Stimulated activated CD8-positive, alpha-beta memory T cell treated with anti-CD3 and anti-CD28 coated beads, Interleukin-7, amount 100 ng/mL, for 24 hours (primary cell): ENCODE data around the gene NRXN3.

Experiments
- DNase-seq: peaks from one replicate; pipeline ENCODE4 v3.0.0-alpha.2; 2020; ENCODE audit warnings: low read depth

Gene NRXN3

DNA sequence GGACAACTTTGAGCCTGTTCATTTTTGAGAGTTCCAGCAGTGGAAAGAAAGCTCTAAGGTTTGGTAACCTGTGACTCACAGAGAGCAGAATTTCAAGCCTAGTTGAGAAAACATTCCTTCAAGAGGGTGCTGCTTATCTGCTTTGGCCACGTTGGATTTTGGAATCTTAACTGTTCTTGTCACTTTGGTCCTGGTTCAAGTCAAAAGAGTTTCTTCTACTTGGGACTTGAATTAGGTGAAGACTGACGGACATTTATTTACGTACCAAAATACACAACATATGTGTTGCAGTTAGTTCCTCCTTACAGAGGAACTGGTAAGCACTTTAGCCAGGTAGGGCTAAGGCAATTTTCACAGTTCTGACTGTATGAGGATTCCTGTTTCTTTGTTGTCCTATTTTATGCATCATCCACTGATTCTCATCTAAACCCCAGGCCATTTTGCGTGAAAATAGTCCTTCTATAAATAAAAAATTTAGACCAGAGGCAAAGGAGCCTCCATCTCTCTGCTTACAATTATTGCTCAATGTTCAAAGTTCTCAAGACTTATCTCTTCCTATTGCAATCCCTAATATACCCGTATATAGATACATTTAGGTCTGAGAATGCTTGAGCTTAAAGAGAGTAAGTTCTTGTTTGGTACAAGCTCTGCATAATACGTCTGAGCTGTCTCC lies 1460.3 kb downstream of the NRXN3 start:
- DNase-seq, result no peak

DNA sequence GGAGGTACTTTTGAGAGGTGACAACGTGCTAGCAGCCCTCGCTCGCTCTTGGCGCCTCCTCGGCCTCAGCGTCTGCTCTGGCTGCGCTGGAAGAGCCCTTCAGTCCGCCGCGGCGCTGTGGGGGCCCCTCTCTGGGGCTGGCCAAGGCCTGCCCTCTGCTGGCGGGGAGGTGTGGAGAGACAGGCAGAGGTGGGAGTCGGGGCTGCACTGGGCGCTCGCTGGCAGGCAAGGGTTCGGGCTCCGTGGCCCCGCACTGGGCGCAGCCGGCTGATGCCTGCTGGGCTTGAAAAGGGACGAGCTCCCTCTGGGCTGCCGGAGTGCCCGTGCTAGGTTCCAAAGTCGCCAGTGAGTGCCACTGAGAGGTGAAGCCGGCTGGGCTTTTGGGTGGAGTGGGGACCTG lies 1461.1 kb downstream of the NRXN3 start:
- no peak for DNase-seq

DNA sequence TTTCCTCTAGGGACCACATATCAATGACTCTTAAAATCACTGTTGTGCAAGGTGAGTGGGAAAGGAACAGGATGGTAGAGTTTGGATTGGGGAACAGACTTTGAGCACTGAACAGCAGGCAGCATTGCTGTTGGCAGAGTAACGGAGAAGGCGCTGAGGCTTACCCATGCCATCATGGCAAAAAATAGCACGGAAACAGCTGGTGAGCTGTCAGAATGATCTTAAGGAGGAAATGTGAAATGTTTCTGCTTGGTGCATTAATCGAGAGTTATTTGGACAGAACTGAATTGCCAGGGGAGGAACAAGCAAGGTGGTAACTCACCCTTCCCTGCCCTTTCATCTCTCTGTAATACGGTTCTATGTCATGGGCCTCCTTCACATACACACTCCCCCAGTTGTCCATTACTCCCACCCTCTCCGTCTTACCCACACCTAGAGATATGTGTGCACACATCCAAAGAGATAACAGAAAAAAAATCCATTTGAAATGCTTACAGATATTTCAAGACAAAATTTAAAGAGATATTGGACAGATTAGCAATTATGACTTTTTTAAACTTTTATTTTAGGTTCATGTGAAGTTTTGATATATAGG lies 1468.6 kb downstream of the NRXN3 start:
- no peak for DNase-seq

DNA sequence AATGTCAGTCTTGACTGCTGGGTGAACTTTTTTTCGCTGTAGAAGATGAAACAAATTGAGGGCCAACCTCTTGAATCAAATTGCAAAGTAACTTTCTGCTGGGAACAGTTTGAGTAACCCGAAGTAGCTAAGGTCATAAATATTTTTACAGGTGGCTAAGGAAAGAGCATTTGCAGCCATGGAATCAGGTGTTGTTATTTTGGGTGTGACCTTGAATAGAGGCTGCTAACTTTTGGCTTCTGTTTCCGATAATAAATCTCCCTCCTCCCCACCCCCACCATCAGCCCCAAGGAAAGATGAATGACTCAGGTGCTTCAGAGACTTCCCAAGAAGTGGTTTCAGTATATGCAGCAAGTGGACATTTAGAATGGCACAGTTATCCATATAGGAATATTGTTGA lies 1469.4 kb downstream of the NRXN3 start:
- DNase-seq, result no peak

DNA sequence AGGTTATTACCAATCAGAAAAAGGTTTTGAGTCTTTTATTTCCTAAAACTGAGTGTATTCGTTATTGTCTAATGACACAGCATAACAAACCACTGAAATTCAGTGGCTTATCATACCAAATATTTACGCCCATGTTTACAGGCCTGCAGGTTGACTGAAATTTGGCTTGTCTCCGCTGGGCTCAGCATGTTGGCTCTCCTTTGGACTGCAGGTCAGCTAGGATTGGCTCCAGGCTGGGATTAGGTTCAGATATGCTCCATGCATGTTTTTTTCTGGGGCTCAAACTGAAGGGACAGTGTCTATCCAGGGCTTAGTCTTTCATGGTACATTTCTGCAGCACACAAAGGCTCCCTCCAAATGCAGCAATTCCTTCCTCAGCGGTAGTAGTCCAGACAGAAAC lies 1471.2 kb downstream of the NRXN3 start:
- DNase-seq, result no peak

DNA sequence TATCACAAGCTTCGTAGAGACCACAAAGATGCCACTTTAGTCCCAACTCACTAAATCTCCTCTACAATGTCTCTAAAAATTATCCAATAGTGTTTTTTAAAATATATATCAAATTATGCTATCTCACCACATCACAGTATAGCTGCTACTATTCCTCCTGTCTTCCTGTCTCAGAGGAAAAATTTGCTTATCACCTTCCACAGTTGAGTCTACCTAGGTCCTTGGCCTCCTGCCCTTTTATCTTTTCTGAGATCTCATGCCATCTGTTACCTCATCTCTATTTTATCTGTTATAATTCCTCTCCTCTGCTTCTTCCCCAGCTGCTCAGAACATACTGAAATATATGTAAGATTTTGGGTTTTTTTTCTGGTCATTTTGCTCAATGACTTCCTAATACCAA lies 1473.0 kb downstream of the NRXN3 start:
- no peak for DNase-seq

DNA sequence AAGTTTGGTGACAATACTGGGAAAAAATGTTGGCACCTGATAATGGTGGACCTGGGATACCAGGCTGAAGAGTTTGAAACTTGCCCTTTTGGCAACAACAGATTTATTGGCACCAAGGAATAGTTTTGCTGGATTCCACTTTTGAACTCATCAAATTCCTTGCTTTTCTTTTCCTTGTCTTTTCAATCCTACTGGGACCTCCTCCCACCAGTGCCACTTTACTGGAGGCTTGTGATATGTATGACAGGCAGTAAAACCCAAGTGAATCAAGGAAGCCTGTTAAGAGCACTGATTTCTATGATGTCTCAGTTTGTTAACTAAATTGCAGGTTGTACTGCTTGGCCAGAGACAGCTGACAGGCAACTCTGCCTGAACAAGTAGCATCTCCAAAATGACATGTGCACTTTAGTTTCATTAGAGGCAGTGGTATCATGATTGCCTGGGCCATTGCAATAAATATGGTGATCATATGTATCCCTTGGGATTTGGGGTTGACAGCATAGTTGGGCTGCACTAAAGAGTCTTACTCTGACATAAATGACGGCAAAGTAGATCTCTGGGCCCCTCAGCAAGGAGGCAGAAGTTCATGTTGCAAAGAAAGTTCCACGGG lies 1475.7 kb downstream of the NRXN3 start:
- DNase-seq, result no peak

DNA sequence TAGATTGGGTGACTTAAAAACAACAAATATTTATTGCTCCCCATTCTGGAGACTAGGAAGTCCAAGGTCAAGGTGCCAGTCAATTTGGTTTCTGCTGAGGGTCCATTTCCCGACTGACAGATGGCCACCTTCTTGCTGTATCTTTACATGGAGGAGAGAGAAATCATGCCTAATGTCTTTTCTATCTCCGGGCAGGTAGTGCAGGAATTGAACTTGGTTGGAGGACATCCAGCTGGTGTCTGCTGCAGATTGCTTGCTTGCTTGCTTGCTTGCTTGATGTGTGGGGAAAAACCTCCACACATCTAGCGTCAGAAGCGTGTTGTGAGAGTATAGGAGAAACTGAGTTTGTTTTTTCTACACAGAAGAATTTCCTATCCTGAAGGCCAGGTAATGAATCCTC lies 1479.7 kb downstream of the NRXN3 start:
- DNase-seq, result no peak

DNA sequence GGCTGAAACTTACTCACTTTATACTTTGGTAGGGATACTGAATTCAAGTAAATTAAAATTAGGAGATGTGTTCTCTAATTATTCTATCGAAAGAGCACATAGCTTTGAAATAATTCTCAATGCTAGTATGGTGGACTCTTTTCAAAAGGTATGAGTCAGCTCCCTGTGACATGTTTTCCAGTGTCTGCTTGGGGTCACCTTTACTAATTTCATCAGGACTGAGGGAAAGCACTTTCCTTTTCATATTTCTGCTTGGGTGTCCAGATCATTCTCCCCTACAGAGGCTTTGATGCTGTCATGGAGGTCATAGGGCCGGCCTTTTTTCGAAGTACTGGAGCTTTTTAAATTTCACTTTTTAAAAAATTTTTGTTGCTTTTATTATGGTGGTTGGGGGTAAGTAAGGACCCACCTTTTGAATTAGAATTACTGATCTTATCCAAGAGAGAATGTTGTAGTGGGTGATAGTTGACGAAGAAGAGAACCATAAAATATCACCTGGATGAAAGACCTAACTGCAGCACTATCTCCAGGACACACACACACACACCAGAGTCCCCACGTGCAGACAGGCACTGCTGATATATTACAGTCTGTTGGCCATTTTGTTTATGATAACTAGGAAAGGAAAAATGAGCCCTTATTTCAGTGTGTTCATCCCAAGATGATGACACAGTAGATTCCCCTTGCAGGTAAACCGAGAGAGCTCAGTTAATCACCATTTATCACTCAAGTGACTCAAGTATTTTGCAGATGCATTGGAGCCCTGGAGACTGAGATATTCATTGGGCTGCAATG lies 1482.5 kb downstream of the NRXN3 start:
- DNase-seq, result no peak

DNA sequence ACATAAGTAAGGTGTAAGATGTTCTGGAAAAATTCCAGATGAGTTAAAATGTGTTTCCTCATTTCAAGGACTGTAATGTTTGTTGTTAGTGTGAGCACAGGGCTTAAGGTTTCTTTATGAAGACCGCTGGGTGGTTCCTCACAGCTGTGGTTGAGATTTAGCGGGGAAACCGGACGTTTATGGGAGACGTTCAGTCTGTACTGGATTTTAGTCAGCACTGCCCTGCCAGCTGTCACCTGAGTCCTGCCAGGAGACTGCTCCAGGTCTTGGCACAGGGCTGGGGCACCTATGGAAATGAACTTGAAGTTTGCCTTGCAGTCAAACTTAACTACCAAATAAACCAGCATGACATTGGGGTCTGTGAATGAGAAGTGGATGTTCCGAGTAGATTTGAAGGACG lies 1485.9 kb downstream of the NRXN3 start:
- DNase-seq, result no peak

DNA sequence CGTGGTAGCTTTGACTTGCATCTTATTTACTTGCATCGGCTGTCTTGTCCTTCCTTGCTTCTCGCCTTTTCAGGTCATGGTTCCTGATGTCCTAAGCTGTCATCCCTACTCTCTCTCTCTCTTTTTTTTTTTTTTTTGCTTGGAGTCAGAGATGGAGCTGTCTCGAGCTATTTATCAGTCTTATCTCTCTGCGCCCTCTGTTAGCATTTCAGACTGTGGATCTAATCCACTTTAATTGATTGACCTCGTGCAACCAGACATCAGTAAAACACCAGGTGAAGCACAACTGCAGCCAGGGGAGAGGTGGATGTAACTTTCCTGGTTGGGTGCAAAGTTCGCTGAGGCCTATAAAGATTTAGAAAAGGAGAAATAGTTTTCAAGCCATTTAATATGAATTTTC lies 1486.3 kb downstream of the NRXN3 start:
- DNase-seq, result no peak

DNA sequence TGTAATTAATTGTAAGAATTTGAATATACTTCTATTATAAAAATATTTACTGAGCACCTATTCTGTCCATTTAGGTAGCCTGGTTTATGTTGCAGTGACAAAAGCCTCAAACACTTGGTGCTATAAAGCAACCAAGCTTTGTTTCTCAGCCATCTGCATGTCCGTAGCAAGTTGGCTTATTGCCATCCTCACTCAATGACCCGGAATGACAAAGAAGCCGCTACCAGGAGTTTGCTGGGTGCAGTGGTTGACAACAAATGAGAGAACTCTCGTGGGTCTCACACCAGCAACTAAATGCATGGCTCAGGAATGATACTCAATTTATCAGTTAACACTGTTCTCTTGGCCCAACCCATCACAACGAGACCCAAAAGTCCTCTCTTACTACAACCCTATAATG lies 1488.0 kb downstream of the NRXN3 start:
- no peak for DNase-seq

DNA sequence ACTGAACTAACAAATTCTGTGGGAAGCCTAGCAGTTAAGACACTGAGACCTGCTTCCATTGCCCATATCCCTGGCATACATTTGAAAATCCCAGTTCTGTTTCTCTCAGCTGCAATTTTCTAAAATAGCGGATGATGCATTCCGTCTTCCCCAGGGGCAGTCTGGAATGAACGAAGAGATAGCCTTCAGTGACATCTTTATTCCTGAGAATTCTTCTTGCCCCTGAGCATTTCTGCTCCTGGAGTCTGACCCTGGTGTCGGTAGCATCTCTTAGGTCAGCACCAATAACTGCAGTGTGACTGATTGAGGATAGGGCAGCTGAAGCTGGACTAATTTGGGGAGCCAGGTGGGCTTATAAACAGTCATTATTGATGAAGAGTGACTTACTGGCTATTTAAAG lies 1488.6 kb downstream of the NRXN3 start:
- DNase-seq, result no peak

DNA sequence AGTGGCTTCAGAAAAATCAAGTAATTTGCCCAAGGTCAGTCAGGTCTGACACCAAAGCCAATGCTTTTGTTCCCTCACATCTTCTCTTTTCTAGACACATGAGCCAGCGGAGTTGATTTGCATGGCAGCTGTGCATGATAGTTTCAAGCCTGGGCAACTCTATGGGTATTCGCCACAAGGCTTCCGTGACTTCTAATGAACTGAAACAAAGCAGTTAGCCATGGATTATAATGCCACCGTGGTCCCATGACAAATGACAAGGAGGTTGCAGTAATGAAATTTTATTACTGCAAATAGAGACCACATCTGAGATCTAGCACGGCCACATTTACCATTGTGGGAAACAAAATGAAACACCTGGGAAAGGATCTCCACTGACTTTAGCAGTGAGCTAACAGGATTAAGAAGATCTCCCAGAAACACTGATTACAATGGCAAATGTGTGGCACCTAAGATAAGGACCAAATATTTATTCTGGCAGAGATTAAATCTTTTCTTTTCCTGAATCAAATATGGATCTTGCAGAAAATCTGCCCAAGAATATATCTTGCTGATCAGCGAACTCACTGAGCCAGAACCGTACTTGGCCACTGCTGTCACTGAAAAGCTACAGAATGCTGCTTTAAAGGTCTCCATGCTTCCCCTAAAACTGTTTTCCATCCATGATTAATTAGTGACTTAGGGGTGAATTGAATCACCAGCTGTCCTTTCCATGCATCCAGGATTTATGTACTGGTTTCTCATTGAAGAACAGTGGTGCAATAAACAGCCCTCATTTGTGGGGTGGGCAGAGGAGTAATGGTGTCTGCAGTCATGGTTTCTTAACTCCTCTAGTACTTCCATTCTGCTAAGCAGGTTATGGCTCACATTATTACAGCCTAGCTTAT lies 1490.1 kb downstream of the NRXN3 start:
- DNase-seq, result no peak

DNA sequence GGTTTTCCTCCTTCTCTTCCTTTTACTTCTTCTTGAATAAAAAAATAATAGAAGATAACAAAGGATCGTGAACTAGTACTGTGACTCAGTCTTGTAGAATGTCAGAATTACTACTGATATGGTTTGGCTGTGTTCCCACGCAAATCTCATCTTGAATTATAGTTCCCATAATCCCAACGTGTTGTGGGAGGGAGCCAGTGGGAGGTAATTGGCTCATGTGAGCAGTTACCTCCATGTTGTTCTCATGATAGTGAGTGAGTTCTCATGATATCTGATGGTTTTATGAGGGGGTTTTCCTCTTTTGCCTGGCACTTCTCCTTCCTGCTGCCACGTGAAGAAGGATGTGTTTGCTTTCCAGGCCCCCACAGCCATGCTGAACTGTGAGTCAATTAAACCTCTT lies 1491.6 kb downstream of the NRXN3 start:
- DNase-seq, result no peak

DNA sequence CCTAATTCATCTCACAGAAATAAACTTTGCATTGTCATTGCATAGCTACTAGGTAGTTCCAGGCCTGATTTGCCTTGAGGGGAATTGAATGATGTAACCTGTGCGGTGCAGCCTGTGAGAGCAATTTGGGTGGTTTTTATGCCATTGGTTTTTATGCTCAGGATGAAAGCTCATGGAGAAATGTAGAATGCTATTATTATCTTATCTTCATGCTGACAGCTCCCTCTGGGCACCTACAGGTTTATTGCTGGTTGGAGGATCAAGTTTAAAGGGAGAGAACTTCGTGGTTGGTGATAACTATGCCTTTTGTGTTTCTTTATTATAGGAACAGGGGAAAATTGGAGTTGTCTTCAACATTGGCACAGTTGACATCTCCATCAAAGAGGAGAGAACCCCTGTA lies 1493.3 kb downstream of the NRXN3 start:
- no peak for DNase-seq

DNA sequence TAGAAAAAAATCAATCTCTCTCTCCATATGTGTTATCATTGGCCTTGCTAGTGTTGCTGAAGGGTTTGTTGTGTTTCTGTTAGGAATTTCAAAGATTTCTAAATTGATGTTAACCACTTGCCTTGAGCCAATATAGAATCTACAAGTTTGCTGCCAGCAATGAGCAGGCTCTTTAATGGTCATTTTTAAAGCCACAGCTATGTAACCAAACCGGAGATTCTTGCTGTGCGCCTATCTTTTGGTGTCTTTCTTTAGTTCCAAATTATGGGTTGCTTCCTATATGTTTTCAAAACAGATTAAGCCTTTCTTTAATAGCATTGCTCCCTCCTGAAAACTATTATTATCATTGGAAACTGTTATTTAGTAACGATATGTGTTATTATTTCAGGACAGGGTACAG lies 1495.4 kb downstream of the NRXN3 start:
- no peak for DNase-seq

DNA sequence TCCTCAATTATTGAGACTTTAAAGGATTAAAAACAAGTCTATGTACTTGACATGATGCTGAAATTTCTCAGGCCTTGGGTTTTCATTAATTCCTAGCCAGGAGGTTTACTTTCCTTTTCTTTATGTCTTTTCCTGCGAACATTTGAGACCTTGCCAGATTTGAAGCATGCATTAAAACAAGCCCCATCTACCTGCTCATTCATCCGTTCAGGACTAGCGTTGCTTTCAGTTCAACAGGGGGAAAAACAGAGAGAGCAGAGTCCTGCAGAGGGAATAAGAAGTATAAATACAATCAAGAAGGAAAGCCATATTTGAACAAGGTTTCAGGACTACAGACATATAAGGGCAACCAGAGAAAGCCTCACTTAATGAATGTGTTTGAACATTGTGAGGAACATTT lies 1498.8 kb downstream of the NRXN3 start:
- no peak for DNase-seq

DNA sequence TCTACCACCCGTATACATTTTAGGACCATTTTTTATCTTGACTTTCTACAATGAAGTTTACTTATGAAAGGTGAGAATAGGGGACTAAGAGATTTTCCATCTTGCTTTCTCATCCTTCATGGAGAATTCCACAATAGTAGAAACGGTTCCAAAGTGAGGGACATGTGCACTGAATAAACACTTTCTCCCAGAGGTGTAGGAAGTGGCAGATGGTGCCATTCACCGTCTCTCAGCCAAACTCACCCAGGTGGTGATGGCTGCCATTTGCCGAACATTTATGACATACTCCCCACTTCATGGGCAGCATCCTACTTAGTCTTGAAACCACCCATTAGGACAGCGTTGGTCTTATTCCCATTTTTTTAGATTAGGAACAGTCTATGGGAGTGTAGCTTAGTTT lies 1500.6 kb downstream of the NRXN3 start:
- DNase-seq, result no peak

DNA sequence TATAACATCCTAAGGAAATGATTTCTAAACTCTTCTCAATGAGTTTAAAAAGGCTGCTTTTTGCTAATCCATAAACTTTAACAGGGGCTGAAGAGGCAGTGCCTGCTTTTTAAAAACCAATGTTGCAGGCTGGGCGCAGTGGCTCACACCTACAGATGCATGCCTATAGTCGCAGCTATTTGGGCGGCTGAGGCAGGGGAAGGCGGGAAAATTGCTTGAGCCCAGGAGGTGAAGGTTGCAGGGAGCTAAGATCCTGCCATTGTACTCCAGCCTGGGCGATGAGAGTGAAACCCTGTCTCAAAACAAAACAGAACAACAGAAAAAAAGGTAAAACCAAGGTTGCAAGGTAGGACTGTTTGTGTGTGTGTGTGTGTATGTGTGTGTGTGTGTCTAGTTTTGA lies 1509.9 kb downstream of the NRXN3 start:
- DNase-seq, result no peak

DNA sequence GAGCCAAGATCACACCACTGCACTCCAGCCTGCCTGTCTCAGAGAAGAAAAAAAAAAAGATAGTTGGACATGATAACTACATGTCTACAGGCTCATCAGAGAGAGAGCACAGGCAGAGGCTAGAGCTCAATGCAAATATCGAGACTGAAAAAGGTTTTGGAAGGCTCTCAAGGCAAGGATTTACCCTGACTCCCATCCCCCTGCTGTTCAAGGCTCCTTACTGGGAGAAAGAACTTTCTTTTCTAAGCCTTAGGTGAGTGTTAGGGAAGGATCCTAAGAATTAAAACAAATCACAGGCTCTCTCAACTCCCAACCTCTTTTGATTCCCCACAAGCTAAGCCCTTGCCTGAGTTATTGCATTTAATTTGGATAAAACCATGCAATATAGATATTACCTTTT lies 1516.0 kb downstream of the NRXN3 start:
- DNase-seq, result no peak

DNA sequence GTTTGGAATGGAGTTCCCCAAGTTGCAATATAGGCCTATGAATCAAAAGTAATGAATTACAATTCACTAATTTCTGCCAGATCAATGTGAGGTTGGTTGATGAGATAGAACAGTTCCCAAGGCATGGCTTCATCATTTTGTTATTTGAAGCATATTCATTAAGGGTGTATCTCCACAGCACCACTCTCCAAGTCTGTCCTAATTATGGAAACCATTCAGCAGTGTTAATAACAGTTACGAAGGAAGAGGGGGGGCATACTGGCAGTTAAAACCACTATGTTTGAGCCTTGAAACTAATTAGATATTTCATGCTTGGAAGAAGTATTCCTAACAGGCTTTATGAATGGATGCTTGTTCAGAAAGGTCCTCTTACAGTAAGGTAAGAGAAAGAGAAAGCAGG lies 1520.8 kb downstream of the NRXN3 start:
- DNase-seq, result no peak
